Stimulated activated CD4-positive, alpha-beta T cell treated with anti-CD3 and anti-CD28 coated beads, Interleukin-2, amount 100 ng/mL, for 4 hours (primary cell): Measurements from ENCODE around the gene CDKN1B.

ENCODE experiments used
- DNase-seq: peaks from one replicate; pipeline ENCODE4 v3.0.0-alpha.2; 2020; ENCODE audit warnings: low read depth

The CDKN1B gene

GRCh38 chr12:12716793-12717585, at the start of gene CDKN1B:
TSS of gene CDKN1B (plus strand) at chr12:12717368. CDS start at chr12:12717840, 472 bp downstream.
- peak; percentile 76 for DNase-seq

- DNase-seq = no peak
Measured at GRCh38 chr12:12668005-12668404, 49.2 kb upstream of the CDKN1B start.

- DNase-seq = no peak
Measured at GRCh38 chr12:12669020-12669419, 48.1 kb upstream of the CDKN1B start.

GRCh38 chr12:12671850-12672660, 45.1 kb upstream of the CDKN1B start:
- no peak for DNase-seq

- DNase-seq = no peak
Measured at GRCh38 chr12:12673296-12673695, 43.9 kb upstream of the CDKN1B start.

GRCh38 chr12:12676605-12677004, 40.6 kb upstream of the CDKN1B start:
- no peak for DNase-seq

- DNase-seq = no peak
Measured at GRCh38 chr12:12681061-12681765, 36.0 kb upstream of the CDKN1B start.

- DNase-seq = no peak
Measured at GRCh38 chr12:12682284-12682683, 34.9 kb upstream of the CDKN1B start.

GRCh38 chr12:12683136-12683697, 34.0 kb upstream of the CDKN1B start:
- DNase-seq = no peak

GRCh38 chr12:12683725-12684124, 33.4 kb upstream of the CDKN1B start:
- no peak for DNase-seq

GRCh38 chr12:12684375-12685106, 32.6 kb upstream of the CDKN1B start:
- DNase-seq = no peak

- no peak for DNase-seq
Measured at GRCh38 chr12:12685305-12685704, 31.9 kb upstream of the CDKN1B start.

- DNase-seq = no peak
Measured at GRCh38 chr12:12686472-12686871, 30.7 kb upstream of the CDKN1B start.

GRCh38 chr12:12686925-12687324, 30.2 kb upstream of the CDKN1B start:
- no peak for DNase-seq

GRCh38 chr12:12689647-12690300, 27.4 kb upstream of the CDKN1B start:
- no peak for DNase-seq

GRCh38 chr12:12691549-12691948, 25.6 kb upstream of the CDKN1B start:
- no peak for DNase-seq

- DNase-seq = no peak
Measured at GRCh38 chr12:12693111-12693671, 24.0 kb upstream of the CDKN1B start.

GRCh38 chr12:12696562-12697383, 20.4 kb upstream of the CDKN1B start:
- DNase-seq = peak; percentile 82

GRCh38 chr12:12699345-12699744, 17.8 kb upstream of the CDKN1B start:
- no peak for DNase-seq

- no peak for DNase-seq
Measured at GRCh38 chr12:12700254-12700653, 16.9 kb upstream of the CDKN1B start.
